ENCODE data around the gene SLC35F3.

SLC35F3 gene

DNA sequence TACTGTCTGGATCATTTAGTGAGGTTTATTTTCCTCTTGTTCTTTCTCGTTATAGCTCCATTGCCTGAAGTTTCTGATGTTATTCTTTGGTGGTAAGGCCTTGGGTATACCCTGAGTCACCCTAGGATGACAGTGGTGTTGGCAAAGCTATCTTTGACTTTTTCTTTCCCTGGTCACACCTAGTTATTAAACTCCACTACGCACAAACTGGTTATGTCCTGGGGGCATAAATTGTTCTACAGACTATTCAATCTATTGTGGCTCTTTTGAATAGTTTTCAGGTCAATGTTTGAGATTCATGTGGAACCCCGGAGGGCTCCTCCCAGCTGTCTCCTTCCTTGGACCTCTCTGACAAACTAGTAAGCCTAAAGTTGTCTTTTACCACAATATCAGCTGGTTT is 157.7 kb downstream of the SLC35F3 start:
- DNase-seq, result no peak

DNA sequence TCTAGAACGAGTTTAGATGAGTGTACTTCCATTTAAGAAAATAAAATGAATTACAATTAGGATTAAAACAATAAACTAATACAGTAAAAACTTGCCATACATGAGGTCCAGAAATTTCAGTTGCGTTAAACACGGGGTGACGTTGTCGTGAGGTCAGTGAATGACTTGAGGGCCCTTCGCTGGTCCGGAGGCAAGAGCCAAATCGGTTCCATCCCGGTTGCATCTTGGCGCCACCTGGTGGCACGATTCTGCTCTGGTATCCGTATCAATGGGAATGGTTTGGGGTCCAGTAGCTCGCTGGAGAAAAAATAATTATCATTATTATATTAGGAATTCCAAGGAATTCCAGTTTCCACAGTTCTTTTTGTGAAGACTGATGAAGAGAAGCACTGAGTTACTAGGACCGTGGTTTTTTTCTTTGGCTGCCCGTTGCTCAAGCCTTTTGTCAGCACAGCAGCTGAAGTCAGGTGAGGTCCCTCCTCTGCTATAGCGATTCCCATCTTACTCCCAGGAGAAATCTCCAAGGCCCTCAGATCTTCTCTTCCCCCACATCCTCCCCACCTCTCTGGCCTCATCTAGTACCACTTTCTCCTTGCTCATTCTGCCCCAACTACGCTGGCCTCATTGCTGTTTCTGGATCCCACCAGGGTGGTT is 161.4 kb downstream of the SLC35F3 start:
- peak; percentile 76 for DNase-seq

DNA sequence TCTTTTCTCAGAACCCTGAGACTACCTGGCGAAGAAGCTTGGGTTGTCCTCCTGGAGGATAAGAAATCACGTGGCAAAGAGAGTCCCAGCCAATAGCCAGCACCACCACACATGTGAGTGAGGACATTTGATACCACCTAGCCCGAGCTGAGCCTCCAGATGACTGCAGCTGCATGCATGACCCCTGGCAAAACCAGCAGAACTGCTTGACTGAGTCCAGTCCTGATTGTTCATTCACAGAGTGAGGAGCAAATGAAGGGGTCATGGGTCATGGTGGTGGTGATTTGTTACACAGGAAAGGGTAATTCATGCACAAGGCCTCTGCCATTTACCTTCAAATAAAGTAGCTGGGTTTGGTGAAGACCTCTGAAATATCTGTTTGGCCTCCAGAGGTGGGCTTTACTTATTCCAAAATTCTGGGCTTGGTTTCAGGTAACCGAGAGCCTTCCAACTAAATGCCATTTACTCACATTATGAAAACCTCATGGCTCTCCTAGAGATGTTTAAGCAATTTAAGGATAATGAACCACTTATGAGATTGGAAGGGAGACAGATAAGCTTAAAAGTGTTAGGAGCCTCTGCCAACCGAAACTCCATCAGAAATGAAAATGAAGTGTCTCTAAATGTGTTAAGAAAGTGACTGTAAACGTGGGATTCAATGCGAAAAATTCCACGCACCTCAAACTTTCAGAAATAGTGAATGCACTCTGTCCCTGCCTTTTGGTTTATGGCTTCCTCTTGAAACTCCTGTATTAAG is 163.3 kb downstream of the SLC35F3 start:
- DNase-seq, result no peak

DNA sequence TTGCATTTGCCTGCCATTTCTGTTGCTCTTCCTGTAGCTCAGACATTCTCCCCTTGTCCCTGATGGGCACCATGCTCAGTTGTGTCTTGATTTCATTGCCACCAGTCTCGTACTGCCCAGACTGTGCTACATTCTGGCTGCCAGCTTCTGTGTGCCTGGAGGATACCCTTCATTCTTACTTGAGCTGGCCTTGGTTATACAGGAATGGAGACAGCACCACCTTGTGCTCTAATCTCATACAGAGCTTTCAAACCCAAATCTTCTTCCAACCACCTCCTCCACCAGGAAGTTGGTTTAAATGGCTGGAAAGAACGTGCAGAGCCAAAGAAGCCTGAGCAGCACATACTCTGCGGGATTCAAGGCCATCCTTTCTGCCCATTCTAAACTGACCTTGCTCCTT is 165.3 kb downstream of the SLC35F3 start:
- DNase-seq, result no peak

DNA sequence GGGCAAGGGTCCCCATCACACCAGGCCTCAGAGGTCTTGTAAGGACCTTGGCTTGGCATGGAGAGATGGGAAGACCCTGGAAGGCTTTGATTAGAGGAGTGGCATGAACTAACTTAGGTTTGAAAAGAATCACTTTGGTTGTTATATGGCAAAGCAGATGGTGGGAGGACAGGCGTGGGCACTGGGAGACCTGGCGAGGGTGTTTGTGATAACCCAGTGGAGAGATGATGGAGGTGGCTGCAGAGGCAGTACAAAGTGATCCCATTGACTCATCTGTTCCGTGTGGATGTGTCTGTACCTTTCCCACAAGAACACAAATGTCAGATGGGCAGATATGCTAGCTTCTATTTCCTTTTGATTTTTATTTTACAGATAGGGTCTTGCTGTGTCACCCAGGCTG is 168.3 kb downstream of the SLC35F3 start:
- DNase-seq, result no peak

DNA sequence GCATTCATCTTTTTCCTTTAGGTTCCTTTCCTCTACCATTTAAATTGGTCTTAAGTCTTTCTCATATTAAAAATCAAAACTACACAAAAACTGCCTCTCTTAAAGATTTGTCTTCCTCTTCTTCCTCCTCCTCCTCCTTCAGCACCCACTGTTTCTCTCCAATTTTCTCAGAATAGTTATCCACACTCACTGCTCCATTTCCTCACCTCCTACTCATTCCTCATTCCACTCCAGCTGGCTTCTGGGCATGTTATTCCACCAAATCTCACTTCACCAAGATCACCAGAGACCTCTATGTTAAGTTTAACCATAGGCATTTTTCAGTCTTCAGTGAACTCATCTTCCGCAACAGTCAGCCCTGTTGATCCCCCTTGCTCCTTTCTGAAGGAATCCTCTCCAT is 173.7 kb downstream of the SLC35F3 start:
- no peak for DNase-seq

DNA sequence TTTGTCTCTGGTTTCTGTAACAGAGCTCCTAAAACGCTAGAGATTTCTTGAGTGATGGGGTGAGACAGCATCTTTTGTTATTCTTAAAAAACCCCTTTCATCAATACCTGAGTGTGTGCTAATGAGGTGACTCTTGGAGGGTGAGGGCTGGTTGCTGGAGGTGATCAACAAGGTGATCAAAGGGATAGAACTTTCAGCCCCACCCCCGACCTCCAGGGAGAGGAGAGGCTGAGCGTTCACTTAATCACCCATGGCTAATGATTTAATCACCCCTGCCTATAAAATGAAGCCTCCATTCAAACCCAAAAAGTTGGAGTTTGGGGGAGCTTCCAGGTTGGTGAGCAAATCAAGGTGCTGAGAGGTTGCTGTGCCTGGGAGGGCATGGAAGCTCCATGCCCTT is 175.4 kb downstream of the SLC35F3 start:
- DNase-seq, result no peak

DNA sequence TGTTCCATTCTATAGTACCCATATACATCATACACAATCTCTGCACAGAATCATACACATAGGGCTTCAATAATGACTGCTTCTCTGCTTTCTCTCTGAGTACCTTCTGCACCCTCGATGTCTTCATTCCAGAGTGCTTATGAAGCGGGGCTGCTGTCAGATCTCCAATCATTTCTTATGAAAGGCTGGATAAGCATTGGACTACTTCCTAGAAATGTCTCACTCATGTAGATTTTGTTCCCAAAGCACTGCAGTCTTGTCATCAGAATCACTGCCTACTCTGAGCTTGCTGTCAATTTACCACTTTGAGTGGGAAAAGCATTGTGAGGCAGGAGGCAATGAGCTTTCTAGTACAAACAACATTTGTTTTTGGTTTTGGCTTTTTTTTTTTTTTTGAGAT is 179.0 kb downstream of the SLC35F3 start:
- no peak for DNase-seq

DNA sequence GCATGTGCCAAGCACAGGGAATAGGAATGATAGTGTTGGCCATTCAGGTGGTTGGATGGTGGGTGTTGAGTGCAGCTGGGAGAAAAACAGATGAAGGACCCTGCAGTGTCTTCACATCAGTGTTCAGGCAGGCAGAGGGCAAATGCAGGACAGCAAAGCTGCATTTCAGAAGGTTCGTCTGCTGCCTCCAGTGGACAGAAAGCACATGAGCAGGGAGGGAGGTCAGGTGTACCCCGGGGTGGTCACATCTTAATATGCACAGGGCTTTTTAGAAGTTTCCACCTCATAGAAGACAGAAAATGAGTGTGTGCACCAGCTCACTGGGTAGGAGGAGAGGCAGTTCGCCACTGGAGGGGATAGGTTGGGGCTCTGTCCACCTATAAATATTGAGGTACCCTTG is 184.9 kb downstream of the SLC35F3 start:
- no peak for DNase-seq

DNA sequence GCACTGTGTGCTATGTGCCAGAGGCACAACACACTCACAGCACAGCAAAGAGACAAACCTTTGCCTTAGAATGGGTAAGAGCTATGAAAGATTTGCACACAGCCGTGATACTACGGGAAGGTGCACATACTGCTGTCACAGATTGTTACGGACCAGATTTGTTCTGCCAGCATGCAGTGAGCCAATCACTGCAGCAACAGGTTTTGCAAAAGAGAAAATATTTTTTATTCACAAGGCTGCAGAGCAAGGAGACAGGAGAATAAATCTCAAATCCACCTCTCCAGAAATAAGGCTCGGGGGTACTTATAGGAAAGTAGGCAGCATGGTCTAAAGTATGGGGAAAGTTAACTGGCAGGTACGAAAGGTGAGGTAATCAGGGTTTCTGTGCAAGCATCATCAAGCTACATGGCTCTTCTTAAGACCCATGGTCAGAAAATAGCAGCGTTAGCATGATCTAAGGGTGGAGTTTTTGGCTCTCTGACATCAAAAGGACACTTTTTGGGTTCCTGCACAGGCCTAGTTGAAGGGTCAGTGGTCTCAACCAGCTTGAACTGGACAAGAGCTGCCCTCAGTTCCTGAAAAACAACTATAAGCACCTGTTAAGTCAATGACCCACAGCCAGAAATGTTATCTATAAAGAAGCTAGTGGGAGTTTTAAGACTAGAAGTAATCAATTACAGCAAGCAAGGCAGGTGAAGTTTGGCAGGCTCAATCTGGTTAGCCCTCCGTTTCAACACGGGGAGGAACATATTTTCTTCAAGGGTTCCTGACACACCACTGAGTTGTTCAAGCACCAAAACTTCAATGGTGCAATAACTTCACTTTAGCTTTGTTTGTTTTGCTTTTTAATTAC is 186.0 kb downstream of the SLC35F3 start:
- DNase-seq, result no peak

DNA sequence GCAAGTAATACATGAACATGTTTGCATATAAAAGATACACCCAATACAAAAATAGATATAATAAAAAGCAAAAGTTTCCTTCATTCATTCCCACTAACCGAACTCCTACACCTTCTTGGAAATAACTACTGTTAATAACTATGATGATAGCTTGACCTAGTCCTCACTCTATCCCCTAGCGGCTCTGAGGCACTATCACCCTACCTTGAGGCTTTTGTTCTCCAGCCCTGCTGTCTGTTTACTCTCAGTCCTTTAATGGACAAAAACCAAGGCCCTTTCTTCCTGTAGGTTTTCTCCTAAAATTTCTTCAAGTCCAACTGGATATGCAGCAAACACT is 186.6 kb downstream of the SLC35F3 start:
- DNase-seq, result no peak

DNA sequence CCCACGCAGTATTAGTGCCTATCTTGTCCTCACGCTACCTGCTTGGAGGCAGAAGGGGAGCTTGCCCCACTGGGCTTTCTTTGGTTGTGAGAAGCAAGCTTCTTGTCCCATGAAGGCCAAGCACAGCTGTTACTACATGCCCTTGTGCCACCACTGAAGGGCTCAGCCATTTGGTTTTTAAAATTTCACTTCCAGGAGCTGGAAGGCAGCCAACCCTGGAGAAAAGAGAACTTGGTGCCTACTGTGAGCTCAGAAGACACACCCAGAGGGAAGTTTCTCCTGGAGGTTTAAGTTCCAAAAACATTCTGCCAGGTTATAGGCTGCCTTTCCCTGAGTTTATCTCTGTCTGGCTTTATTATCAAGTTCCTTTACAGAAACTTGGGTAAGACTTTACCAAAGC is 187.4 kb downstream of the SLC35F3 start:
- DNase-seq, result no peak

DNA sequence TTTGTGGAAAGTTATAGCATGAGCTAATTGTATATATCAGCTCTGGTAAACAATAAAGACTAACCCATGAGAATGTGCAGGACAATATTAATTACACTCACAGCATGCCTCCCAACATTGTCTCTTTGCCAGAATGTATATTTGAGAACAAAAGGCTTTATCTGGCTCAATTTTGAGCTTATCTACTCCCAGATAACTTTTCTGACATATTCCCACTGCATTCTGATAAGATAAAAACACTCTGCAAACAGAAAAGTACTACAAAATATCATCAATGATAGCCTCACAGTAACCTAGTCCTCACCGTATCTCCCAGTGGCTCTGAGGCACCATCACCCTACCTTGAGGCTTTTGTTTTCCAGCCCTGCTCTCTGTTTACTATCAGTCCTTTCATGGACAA is 188.6 kb downstream of the SLC35F3 start:
- no peak for DNase-seq

DNA sequence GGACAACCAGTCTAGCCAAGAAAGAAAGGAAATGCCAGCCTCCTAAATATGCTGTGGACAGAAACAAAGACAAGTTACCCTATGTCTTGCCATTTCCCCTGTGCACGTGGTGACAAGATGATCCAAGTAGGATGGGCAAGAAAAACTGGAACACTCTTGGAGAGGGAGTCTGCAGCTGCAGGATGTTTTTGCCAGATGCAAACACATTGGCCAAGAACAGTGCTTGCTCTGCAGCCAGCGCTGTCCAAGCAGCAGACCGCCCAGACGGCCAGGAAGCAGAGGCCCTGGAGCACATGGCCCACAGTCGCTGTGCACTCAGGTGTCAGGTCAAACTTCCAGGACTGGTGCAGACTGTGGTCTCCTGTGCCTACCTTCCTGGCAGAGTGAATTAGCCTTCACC is 189.3 kb downstream of the SLC35F3 start:
- DNase-seq, result no peak

DNA sequence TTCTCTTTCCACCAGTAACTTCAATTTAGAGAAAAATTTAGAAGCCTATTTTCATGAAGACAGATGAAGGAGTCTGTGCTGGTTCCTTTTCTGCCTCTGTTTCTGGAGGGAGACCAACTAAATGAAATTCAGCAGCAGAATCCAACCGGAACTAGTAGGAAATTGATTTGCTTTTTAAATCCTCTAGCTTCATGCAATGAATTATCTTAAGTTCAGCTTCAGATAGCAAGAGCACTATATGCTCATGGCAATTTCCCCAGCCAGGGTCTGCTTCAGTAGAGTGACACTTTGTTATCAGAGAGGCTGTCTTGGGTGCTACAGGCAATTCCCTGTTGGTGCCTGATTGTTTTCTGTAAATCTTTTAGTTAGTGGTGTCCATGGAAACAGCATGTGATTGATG is 189.7 kb downstream of the SLC35F3 start:
- no peak for DNase-seq

DNA sequence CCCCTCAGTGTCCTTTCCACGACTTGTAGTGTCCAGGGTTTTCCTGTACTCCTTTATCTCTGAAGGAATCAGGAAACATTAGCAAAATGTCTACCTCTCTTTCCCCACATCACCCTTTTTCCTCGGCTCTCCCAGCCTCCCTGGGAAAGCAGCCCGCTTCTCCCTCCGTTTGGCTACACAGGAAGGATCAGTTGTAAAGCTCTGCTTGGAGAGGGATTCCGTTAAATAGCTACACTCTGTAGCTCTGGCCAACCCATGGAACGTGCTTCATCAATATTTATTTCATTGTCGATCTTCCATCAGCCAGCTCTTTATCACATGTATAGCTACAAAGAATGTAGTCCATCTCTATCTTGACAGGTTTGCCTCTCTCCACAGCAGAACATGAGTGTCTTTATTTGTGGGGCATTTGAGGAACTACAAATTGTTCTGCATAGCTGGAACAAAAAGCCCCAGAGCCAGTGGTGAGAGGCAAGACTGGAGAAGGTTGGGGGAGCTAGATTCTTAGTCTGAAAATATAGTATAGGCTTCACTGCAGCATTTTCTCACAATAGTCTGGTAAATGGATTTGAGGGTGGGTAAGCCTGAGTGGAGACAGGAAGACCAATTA is 191.8 kb downstream of the SLC35F3 start:
- DNase-seq, result no peak

DNA sequence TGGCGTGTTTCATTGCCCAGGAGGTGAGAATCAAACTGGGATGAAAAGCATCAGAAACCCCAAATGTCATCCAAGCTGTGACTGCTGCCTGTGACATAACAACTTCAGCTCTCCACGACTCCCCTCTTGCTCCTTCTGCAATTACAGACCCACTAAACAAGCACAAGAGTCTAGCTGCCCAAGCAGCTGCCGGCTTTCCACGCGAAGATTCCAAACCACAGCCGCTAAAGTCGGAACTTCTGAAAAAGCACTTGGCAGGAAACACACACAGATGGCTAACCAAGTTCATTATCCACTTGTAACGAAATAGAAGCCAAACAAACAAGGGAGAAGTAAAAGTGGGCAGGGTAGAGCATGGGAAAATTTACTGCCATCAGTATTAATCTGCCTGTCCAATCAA is 198.1 kb downstream of the SLC35F3 start:
- no peak for DNase-seq

DNA sequence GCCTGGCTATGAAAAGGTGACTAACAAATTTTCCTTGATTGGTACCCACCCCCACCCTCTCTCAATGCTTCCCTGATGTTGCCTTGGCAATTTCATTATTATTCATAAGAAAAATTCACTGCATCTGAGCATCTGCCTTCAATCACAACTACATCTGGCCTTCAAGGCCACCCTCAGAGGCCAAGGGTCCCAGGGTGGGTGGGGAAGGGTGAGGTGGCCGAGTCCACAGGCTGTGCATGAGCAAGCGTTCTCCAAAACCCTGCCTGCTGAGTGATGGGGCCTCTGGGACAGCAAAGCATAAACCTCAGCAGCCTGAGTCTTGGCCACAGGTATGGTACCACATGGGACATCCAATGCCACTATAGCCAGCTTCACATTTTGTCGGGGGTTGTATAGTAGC is 198.7 kb downstream of the SLC35F3 start:
- DNase-seq, result no peak

DNA sequence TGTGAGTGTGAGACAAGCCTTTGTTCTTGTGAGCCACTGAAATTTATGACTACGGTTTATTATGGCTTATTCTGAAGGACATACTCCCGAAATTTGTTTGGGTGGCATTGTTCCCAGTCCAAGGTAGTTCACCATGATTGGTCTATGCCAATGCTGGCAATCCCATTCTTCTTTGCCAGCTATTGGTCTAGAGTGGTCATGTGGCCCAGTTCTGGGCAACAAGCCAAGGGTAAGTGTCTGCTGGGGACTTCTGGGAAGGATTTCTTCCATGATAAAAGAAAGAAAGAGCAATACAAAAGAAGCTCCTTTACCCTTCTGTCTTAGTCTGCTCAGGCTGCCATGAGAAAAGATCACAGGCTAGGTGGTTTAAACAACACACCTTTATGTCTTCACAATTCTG is 201.6 kb downstream of the SLC35F3 start:
- DNase-seq, result no peak

DNA sequence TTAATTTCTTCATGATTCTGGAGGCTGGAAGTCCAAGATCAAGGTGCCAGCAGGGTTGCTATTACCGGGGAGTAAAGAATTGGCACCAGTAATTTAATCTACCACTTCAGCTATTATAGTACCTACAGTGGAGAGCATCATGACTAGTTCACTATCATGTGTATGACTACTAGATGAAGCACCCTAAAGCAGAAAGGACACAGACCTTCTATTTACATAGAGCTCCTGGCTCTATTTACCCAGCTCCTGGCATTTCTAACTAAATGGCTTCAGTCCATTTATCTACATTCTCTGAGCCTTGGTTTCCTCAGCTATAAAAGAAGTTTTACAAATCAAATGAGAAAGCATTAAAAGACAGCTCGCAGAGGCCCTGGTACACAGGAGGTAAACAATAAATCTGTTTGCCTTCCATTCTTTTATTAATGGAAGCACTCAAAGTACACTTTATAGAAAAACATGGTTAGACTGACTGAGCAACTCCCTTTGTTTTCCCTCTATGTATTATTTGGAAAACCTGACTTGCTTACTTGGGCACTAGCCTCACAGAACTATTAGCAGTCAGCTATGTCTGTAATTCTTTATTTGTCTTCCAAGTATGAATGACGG is 203.0 kb downstream of the SLC35F3 start:
- no peak for DNase-seq

DNA sequence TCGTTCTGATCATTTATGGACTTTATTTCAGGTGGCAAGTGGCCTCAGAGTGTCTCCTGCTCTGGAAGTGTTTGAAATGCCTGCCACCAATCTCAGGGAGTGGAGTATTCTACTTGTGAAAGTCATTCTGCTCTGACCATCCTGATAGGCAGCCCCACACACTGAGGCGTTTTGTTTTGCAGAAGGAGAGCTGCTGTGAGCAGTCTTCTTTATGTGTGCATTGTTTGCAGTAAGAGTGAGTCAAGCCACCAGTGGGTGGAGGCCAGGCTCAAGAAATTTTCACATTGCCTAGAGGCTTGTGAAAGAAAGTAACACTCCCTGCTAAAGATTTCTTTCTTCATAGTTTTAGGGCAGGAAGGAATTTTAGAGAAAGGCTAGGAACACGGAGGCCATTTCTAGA is 204.4 kb downstream of the SLC35F3 start:
- DNase-seq, result no peak

DNA sequence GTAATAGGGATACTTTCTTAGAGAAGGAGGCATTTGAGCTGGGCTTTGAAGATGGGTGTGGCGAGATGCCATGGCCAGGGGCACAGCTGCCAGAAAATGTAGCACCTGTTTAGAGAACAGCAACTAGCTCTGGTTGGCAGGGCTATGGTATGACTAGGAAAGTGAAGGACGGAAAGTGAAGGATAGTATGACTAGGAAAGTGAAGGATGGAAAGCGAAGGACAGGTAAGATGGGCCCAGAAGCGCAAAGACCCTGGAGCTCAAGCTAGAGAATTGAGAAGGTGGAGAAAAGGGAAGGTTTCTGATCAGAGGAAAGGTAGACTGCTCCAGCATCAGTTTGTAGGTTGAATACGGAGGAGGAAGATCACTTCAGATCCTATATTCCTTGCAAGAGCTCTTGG is 205.4 kb downstream of the SLC35F3 start:
- no peak for DNase-seq

DNA sequence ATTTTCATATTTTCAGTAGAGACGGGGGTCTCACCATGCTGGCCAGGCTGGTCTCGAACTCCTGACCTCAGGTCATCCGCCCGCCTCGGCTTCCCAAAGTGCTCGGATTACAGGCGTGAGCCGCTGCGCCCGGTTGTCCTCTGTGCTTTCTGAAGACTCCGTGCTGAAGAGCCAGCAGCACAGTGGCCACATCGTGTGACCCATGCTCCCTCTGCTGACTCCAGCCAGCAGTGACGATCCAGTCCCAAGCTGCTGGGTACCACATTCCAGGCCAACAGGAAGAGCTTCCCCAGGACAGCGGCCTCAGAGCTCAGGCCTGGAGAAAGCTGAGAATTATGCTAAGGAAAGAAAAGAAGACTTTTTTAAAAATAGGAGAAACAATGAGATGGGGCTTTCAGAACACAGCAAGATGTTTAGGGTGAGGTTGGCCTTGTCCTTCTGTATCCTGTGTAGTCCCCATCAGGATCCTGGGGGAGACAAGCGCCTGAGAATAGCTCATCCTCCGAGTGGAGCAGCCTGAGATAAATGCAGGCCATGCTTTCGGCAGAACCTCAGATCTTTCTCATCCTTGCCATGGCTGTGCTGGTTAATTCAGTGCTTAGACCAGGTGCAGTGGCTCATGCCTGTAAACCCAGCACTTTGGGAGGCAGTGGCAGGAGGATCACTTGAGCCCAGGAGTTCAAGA is 207.1 kb downstream of the SLC35F3 start:
- no peak for DNase-seq
